ENCODE data around the gene SUN1.
"Not testable (repeated sequence)": the region's sequence is repeated elsewhere in the genome, so short reads cannot be mapped to it uniquely, and the experiment has no call there.

The SUN1 gene

GRCh38 chr7:835021-835420, 2.7 kb downstream of the SUN1 start:
- DNase-seq = no peak

- DNase-seq = peak in 1 of 2 donors; percentile 21
These were observed 3.5 kb downstream of the SUN1 start for GRCh38 chr7:835485-836401.

DNA sequence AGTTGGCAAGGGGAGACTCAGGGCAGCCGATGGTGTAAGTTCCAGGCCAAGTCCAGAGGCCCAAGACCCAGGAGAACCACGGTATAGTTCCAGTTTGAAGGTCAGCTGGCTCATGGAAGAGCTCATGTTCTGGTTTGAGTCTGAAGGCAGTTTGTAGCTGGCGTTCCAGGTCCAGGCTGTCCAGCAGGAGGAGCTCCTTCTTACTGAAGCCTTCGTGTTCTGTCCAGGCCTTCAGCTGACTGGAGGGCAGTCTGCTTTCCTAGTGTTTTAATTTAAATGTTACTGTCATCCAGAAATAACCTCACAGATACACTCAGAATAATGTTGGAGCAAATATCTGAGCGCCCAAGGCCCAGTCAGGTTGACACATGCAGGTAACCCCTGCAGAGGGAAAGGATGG, 4.2 kb downstream of the SUN1 start:
- DNase-seq = peak; percentile 7 to 10

DNA sequence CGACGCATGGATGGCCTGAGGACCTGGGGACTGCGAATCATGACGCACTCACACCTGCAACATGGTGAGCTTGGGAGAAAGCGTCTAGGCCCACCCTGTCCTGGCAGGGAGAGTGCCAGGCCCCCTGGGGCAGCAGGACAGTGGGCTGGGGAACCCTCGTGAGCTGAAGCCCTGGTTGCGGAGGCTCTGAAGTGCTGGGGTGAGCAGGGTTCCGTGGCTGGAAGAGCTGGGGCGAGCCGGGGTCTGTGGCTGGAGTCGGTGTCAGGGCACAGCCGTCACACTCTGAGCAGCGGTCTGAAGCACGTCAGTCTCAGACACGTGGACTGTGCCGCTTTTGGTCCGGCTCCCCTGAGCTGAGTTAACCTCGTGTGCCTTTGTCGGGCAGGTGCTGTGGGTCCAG, 4.7 kb downstream of the SUN1 start:
- DNase-seq = no peak

DNA sequence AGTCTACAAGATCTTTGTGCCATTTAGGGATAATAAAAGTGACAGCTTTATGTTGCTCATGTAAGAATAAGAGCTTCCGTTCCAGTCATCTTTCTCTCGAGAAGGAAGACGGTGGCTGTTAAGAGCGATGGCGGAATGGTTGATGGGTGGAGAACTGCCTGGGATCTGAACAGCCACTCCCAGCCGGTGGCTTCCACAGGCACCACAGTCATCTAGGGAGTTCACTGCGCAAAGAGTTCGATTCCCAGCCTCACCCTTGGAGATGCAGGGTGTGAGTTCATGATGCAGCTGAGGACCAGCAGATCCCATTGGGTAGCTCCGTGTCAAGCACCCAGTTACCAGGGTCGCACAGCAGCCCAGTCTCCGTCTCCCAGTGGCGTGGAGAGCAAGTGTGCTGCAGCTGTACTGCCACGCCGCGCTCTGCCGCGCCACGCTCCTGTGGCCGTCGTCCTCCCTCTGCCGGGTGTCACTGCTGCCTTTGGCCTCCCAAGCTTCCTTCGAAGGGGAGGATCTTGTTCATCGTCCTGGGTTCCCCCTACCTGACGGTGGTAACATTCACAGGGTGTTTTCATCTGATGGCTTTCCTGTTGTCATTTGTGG, 7.8 kb downstream of the SUN1 start:
- no peak for DNase-seq

DNA sequence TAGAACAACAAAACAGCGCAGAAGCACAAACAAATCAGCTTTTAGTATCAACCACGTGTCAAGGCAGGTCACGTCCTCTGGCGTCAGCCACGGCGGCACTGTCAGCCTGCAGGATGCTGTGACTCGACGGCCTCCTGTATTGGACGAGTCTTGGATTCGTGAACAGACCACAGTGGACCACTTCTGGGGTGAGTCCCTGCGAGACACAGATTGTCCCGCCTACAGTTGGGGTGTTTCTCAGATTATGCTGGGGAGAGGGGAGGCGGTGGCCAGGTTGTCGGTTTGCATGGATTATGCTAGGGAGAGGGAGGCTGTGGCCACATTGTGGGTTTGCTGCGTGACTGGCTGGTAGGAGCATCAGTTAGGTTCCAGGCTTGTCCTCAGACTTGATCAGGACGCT, 9.7 kb downstream of the SUN1 start:
- DNase-seq = no peak

DNA sequence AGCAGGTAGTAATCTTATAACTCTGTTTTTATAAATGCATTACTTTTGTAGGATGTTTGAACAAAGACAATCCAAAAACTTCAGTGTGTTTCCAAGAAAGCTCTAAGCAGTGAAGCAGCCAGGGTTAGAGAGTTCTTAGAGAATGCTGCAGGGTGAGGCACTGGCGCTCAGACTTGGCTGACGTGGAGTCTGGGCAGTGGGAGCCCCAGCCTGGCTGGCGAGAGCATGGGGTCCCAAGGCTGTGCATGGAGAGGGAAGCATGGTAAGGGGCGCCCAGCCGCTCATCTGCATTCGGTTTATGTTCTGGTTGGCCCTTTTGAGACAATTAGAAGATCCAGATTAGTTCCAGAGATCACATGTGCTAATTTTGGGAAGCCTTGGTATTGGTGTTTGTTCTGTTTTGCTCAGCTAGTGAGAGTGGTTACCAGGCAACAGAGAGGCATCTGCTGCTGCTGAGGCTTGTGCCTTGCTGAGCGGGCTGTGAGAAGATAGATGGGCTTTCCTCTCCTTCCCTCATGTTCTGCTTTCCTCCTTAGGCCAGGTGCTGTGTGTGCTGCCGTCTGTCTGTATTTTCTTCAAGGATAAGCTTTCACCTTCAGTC, 10.3 kb downstream of the SUN1 start:
- DNase-seq = no peak

DNA sequence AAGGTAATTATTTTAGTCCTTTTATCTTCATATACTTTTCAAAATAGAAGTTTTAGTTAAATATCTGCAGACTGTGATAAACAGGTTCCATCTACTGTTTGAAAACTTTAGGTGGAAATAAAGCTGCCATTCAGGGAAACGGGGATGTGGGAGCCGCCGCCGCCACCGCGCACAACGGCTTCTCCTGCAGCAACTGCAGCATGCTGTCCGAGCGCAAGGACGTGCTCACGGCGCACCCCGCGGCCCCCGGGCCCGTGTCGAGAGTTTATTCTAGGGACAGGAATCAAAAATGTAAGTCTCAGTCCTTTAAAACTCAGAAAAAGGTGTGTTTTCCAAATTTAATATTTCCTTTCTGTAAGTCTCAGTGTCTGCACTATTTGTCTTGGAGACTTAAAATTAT, 11.0 kb downstream of the SUN1 start:
- no peak for DNase-seq

DNA sequence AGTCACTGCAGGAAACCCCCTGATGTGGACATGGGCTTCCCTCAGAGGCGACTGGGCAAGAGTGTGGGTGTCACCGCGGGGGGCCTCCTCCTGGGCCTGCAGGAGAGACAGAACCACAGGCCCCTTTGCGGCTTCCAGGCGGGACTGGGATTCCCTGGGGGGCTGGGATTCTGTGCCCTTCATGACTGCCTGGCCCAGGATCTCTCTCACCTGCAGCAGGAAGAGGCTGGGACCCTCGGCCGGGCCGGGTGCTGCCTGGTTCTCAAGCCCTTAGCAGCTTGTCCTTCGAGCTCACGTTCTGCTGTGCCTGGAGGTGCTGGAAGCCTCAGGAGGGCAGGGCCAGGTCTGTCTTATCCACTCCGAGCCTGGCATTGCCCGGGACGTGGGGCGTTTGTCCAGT, 11.8 kb downstream of the SUN1 start:
- no peak for DNase-seq

DNA sequence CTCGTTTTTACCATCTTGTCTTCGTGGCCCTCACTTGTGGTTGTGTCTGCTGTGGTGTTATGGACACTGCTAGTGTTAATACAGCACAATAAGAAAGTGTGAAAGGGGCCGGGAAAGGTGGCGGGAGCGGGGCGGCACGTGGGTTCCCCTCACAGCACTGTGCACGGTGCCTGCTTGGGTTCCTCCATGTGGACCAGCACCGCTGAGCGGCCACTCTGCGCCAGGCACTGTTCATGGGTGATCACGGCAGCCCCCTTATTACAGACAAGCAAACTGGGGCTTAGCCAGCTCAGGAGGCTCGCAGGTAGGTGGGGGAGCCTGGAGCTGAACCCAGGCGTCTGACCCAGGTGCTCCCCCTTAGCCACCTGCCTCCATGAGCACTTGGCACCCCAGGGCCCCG, 12.2 kb downstream of the SUN1 start:
- DNase-seq = no peak

GRCh38 chr7:845091-845490, 12.8 kb downstream of the SUN1 start:
- no peak for DNase-seq

DNA sequence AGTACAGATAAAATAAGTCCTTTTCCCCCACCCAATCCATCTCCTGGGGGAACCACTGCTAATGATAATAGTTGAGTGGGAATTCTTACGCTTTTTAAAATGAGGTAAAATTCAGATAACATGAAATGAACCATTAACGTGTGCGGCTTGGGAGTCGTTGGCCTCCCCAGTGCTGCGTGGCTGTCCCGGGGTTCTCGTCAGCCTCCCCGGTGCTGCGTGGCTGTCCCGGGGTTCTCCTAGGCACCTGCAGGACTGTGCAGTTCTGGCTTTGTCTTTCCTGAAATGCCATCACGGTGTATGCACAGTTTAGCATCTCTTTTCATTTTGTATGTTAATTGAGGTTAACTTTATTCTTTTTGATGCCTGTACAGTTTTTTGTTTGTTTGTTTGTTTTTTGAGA, 13.5 kb downstream of the SUN1 start:
- no peak for DNase-seq

GRCh38 chr7:846958-847650, 14.8 kb downstream of the SUN1 start:
- DNase-seq = not testable (repeated sequence)

GRCh38 chr7:847728-848127, 15.5 kb downstream of the SUN1 start:
- DNase-seq = not testable (repeated sequence)

DNA sequence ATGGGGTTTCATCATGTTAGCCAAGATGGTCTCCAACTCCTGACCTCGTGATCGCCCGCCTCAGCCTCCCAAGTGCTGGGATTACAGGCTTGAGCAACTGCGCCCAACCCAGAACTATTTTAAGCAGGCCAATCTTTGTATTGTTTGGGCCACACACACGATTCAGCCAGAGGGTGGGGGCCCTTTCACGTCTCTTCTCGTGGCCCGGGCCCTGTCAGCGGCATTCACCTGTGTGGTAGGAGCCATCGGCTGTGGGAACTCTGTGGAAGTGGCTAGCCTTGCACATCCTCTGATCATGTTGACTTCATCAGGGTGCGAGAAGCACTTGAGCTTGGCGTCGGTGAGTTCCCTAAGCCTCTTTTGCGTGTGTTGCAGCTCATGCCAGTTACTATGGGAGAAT, 16.9 kb downstream of the SUN1 start:
- DNase-seq = no peak

DNA sequence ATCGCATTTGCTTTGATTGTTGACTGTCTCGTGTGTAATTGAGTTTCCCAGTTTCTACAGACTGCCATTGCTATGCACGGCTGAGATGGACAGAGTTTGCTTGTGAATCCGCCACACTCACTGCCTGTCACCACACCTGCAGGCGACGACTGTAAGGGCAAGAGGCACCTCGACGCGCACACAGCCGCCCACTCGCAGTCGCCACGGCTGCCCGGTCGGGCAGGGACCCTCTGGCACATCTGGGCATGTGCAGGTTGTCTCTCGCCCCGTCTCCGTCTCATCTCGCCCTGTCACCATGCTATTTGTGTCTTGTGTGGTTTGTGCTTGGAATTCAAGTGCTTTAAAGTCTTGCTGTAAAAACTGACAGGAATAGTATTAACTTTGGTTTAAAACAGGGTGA, 17.5 kb downstream of the SUN1 start:
- DNase-seq = no peak

DNA sequence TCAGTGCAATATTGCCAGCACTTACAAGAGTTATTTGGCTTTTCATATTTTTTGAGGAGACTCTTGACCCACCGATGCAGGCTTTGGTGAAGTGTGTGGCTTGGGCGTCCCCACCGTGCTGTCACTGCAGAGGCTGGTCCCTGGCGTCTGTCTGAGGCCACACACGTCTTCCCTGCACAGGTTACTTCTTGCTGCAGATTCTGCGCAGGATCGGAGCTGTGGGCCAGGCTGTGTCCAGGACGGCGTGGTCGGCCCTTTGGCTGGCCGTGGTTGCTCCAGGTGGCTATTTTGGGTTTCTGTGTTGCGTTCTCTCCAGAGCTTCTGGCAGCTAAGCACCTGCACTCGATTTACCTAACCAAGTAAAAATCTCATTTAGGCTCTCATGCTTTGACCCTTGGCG, 18.9 kb downstream of the SUN1 start:
- DNase-seq = no peak

GRCh38 chr7:853366-854117, 21.3 kb downstream of the SUN1 start:
- DNase-seq = no peak

GRCh38 chr7:854118-854775, 22.0 kb downstream of the SUN1 start:
- no peak for DNase-seq

DNA sequence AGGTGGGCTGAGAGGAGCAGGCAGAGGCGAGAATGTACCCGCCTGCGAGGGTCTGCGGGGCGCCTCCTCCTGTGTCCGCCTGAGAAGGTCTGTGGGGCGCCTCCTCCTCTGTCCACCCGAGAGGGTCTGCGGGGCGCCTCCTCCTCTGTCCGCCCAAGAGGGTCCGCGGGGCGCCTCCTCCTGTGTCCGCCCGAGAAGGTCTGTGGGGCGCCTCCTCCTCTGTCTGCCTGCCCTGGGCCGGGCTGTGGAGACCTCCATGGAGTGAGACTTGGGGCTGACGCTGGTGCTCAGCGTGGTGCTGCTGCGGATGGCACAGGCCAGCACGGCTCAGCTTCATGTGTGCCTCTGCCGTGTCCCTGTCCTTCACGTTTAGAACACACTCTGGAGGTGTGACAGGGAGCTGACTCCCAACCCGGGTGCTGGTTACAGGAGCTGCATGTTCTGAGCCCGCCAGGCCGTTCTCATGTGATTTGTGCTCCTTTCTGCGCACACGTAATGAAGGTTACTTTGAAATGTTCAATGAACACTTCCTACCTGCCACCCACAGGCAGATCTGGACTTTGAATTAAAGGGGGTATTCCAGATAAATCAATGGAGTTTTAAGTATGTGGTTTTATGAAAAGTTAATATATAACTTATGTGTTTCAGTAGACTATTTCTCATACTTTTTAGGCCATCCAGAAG, 23.6 kb downstream of the SUN1 start:
- DNase-seq = no peak

DNA sequence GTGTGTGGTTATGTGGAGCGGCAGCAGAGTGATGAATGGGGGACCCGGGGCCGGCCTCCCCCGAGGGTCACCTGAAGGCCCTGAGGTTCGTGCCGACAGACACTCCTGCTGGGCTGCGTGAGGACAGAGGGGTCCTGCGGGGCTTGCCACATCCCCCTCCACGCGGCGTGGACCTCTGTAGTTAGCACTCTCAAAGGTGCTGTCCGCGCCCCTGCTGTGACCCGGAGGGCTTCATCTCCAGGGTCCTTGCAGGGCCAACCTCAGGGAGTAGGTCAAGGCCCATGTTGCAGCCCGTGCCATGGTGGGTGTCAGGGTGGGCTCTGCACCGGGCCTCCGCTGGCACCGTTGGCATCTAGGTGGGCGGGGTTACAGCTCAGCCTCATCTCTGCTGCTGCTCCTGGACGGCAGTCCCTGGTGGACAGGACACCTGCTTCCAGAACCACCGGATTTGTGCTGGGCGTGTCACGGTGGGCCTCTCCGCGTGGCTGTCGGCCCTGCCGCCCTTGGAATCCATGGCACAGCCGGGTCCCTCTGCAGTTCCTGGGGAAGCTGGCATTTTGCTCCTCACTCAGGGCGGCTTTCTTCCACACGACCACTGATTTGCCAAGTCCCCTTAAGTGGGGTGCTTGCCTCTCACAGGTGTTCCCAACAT, 24.3 kb downstream of the SUN1 start:
- DNase-seq = no peak
